Gastroesophageal sphincter (tissue), 3 donors: ENCODE measurements around the gene TRIM75.

ENCODE experiments used
- CTCF ChIP-seq, 4 experiments: fragments of 200-600 bp in 2 of 4; fragments of 450-650 bp in 2 of 4; sonication (generic) in 1 of 4; IDR thresholded peaks; one replicate each; pipeline ENCODE4 v1.5.1; 2017 to 2019; ENCODE audit warnings: antibody characterized with exemption in 4 of 4, mild to moderate bottlenecking in 2 of 4, moderate library complexity in 2 of 4
- EP300 ChIP-seq: sonication (generic); formaldehyde crosslinking; IDR thresholded peaks from one replicate; pipeline ENCODE4 v1.6.1; 2017; ENCODE audit warnings: antibody characterized with exemption, mild to moderate bottlenecking
- POLR2A ChIP-seq, 2 donors: fragments of 450-650 bp; IDR thresholded peaks; one replicate each; pipeline ENCODE4 v1.6.1; 2017; ENCODE audit warnings: antibody characterized with exemption in 2 of 2, mild to moderate bottlenecking in 2 of 2, moderate library complexity in 1 of 2
- POLR2AphosphoS5 ChIP-seq: sonication (generic); formaldehyde crosslinking; IDR thresholded peaks from one replicate; pipeline ENCODE4 v1.6.1; 2017; ENCODE audit warnings: antibody characterized with exemption

- no peak for TF ChIP-seq CTCF (IDR thresholded peaks at IDR 0.05)
- no peak for TF ChIP-seq POLR2AphosphoS5
- no peak for TF ChIP-seq EP300
- TF ChIP-seq POLR2A (IDR thresholded peaks at IDR 0.05): no peak
Observed at GRCh38 chr4:165059386-165059785, 5.7 kb downstream of the TRIM75 start.
